Measurements from ENCODE around the gene SOX6. TPM values are rescaled to one million over a fixed set of nuclear protein-coding genes. Genes with fewer than 3 reads are reported as not detected.

SOX6 gene
- total RNA-seq, 1 experiment from 2014 or later, result not detected

- Histone ChIP-seq H2AK5ac (ENCODE audit: insufficient read length, low read length) (no peak overlapping the region), H2BK12ac (ENCODE audit: insufficient read length, low read depth, low read length) (no peak overlapping the region), H4K91ac (ENCODE audit: insufficient read length, low read depth, low read length) (no peak overlapping the region), H3K56ac (ENCODE audit: insufficient read length, low read depth, low read length) (no peak overlapping the region), H3K27me3 (ENCODE audit: insufficient read depth, low read length) (no peaks in the 10 kb centered on the region), H2BK15ac (ENCODE audit: low read depth, low read length) (no peak overlapping the region), H2BK5ac (ENCODE audit: insufficient read length, low read length) (no peak overlapping the region), H3K18ac (ENCODE audit: insufficient read length, low read depth, low read length) (no peak overlapping the region), H3K27ac (ENCODE audit: insufficient read length, low read depth, low read length) (no peak overlapping the region), H3K23ac (ENCODE audit: insufficient read length, low read depth, low read length) (no peak overlapping the region), H2BK120ac (ENCODE audit: low read depth, low read length, poor library complexity, severe bottlenecking) (no peak overlapping the region), H4K8ac (replicated peaks; ENCODE audit: insufficient read length, low read depth, low read length) (no peak overlapping the region), H3K14ac (ENCODE audit: insufficient read depth, low read length) (no peak overlapping the region), H3K9ac (ENCODE audit: extremely low read depth, insufficient read length, low read length) (no peak overlapping the region), H3K4me2 (ENCODE audit: insufficient read depth, insufficient read length, low read length) (no peak overlapping the region), H4K5ac (ENCODE audit: insufficient read length, low read depth, low read length) (no peak overlapping the region), H3K79me1 (ENCODE audit: insufficient read depth, low read depth, low read length, poor library complexity, severe bottlenecking) (no peaks in the 10 kb centered on the region), H2BK20ac (ENCODE audit: low read depth, low read length, poor library complexity, severe bottlenecking) (no peak overlapping the region), H3K4ac (ENCODE audit: low read depth, low read length) (no peak overlapping the region), H3T11ph (ENCODE audit: low read length) (no peak overlapping the region), H3K23me2 (ENCODE audit: insufficient read length, low read depth, low read length, poor library complexity, severe bottlenecking) (no peaks in the 10 kb centered on the region), H2AFZ (ENCODE audit: low read length) (no peak overlapping the region), H3K79me2 (ENCODE audit: insufficient read depth, low read length) (no peaks in the 10 kb centered on the region), H3K4me1 (ENCODE audit: insufficient read depth, low read length) (no peaks in the 10 kb centered on the region), H4K20me1 (ENCODE audit: control insufficient read depth, insufficient read depth, insufficient read length) (no peaks in the 10 kb centered on the region), H3K9me3 (ENCODE audit: control insufficient read depth, low read depth, low read length) (no peaks in the 10 kb centered on the region)
- Mint-ChIP-seq H3K9me3 (no peaks in the 10 kb centered on the region), H3K4me3 (no peak overlapping the region; a peak in 1 of 5 replicates), H3K36me3 (ENCODE audit: insufficient read depth in 1 of 3, low read depth in 3 of 3) (no peaks in the 10 kb centered on the region), H3K27me3 (ENCODE audit: low read depth) (peaks cover 4% of the 10 kb centered on the region; the same call in 1 of the 2 replicates), H3K4me1 (peaks cover 18 to 28% of the 10 kb centered on the region in 2 experiments), H3K27ac (no peak overlapping the region)
- no peak for TF ChIP-seq CTCF (conservative IDR thresholded peaks at IDR 0.05)
- WGBS (ENCODE audit: extremely low coverage, insufficient read length, low lambda C conversion rate), result no CpG with 5 or more reads among the region's 5 CpGs
- DNase-seq, result no peak
Observed at GRCh38 chr11:16015741-16016467, 340.4 kb downstream of the SOX6 start.
